Lower lobe of right lung (tissue), 2 donors: ENCODE data around the gene DUSP10. TPM values are rescaled to one million over a fixed set of nuclear protein-coding genes. Genes with fewer than 3 reads are reported as not detected.
A peak's percentile ranks its signal among the peaks of the same experiment; 100 is the strongest.

Experiments
- ATAC-seq, 2 donors: fragments of 200-7000 bp; cut with Tn5 transposase; one replicate each; pipeline ENCODE4 v1.9.1; 2020 to 2022; ENCODE audit warnings: mild to moderate bottlenecking in 2 of 2, moderate library complexity in 2 of 2
- DNase-seq: peaks from one replicate; pipeline ENCODE4 v3.0.0-alpha.2; 2020
- H3K27ac ChIP-seq: fragments of 200-600 bp; one replicate; pipeline ENCODE4 v1.8.0; 2022
- H3K27me3 ChIP-seq: fragments of 200-600 bp; one replicate; pipeline ENCODE4 v1.8.0; 2022; ENCODE audit warnings: low read depth
- H3K36me3 ChIP-seq: fragments of 200-600 bp; one replicate; pipeline ENCODE4 v1.8.0; 2022; ENCODE audit warnings: mild to moderate bottlenecking
- H3K4me1 ChIP-seq: fragments of 200-600 bp; one replicate; pipeline ENCODE4 v1.8.0; 2022
- H3K4me3 ChIP-seq: fragments of 200-600 bp; one replicate; pipeline ENCODE4 v1.8.0; 2022; ENCODE audit warnings: mild to moderate bottlenecking
- H3K9me3 ChIP-seq: fragments of 200-600 bp; one replicate; pipeline ENCODE4 v1.8.0; 2022
- CTCF ChIP-seq: fragments of 200-600 bp; IDR thresholded peaks from one replicate; pipeline ENCODE4 v1.8.0; 2022; ENCODE audit warnings: antibody characterized with exemption, mild to moderate bottlenecking
- intact Hi-C: fragments of 100-400 bp; cut with DNase I; formaldehyde crosslinking; loops from one replicate; pipeline ENCODE4 v1.11.0; 2022
- total RNA-seq: library from RNA; stranded (reverse); fragmentation: NEBNext Ultra II Directional; extraction: Animal tissue kit (Norgen Biotek cat#: 25700); gene quantifications from one replicate; pipeline ENCODE4 v1.2.1, GENCODE V29; 2021
- donor health status: DM: no; HTN: yes; CAD: no; lungs with severe emphysema.

DUSP10 gene
- total RNA-seq, 1 donor from 2014 or later: 8.7 TPM

GRCh38 chr1:221697923-221698425 is 43.9 kb downstream of the DUSP10 start:
- TF ChIP-seq CTCF: no peak
- intact Hi-C loops: no loop called here
- Histone ChIP-seq H3K36me3 (peaks cover 12% of the 10 kb centered on the region), H3K9me3 (peaks cover 5% of the 10 kb centered on the region), H3K4me3 (no peak overlapping the region), H3K27me3 (no peaks in the 10 kb centered on the region), H3K4me1 (no peaks in the 10 kb centered on the region), H3K27ac (no peak overlapping the region)
- ATAC-seq (peak in 1 of 2 donors; percentile 23), DNase-seq (no peak)

GRCh38 chr1:221696718-221697461 is 45.0 kb downstream of the DUSP10 start:
- Histone ChIP-seq H3K4me1 (no peaks in the 10 kb centered on the region), H3K9me3 (peaks cover 5% of the 10 kb centered on the region), H3K4me3 (no peak overlapping the region), H3K27me3 (no peaks in the 10 kb centered on the region), H3K27ac (no peak overlapping the region), H3K36me3 (peaks cover 4% of the 10 kb centered on the region)
- no peak for TF ChIP-seq CTCF
- ATAC-seq: no peak
- DNase-seq: no peak
- intact Hi-C loops: no loop called here

- Histone ChIP-seq H3K4me1 (no peaks in the 10 kb centered on the region), H3K27ac (no peak overlapping the region)
- intact Hi-C loops: no loop called here
Observed at GRCh38 chr1:221696027-221696426, 45.9 kb downstream of the DUSP10 start.

GRCh38 chr1:221695301-221695700 is 46.6 kb downstream of the DUSP10 start:
- Histone ChIP-seq H3K36me3 (no peaks in the 10 kb centered on the region), H3K4me3 (no peak overlapping the region), H3K27ac (no peak overlapping the region), H3K27me3 (no peaks in the 10 kb centered on the region), H3K4me1 (no peaks in the 10 kb centered on the region), H3K9me3 (peaks cover 5% of the 10 kb centered on the region)
- ATAC-seq (no peak), DNase-seq (no peak)
- TF ChIP-seq CTCF: no peak
- intact Hi-C loops: no loop called here

More at GRCh38 chr1:221696027-221696426, 45.9 kb downstream of the DUSP10 start:
- no peak for DNase-seq
- ATAC-seq: no peak
- TF ChIP-seq CTCF: no peak
- no peak overlapping the region for H3K4me3 ChIP-seq
- peaks cover 5% of the 10 kb centered on the region for H3K9me3 ChIP-seq
- no peaks in the 10 kb centered on the region for H3K36me3 ChIP-seq
- no peaks in the 10 kb centered on the region for H3K27me3 ChIP-seq

GRCh38 chr1:221694109-221694508 is 47.8 kb downstream of the DUSP10 start:
- intact Hi-C loops: no loop called here
- Histone ChIP-seq H3K9me3 (peaks cover 5% of the 10 kb centered on the region), H3K27ac (no peak overlapping the region), H3K4me3 (no peak overlapping the region), H3K27me3 (no peaks in the 10 kb centered on the region), H3K4me1 (no peaks in the 10 kb centered on the region), H3K36me3 (no peaks in the 10 kb centered on the region)
- ATAC-seq: no peak
- no peak for TF ChIP-seq CTCF
- no peak for DNase-seq
